ENCODE measurements around the gene FANCG. TPM values are rescaled to one million over a fixed set of nuclear protein-coding genes. Genes with fewer than 3 reads are reported as not detected.

The FANCG gene
- total RNA-seq, 4 donors from 2014 or later = 14.4 to 40.4 (median 22.2) TPM

- peak overlapping the region in 2 of 4 donors; percentile 68 to 91 for H3K4me3 ChIP-seq
Observed at GRCh38 chr9:35110327-35110761, 30.6 kb upstream of the FANCG start.

DNA sequence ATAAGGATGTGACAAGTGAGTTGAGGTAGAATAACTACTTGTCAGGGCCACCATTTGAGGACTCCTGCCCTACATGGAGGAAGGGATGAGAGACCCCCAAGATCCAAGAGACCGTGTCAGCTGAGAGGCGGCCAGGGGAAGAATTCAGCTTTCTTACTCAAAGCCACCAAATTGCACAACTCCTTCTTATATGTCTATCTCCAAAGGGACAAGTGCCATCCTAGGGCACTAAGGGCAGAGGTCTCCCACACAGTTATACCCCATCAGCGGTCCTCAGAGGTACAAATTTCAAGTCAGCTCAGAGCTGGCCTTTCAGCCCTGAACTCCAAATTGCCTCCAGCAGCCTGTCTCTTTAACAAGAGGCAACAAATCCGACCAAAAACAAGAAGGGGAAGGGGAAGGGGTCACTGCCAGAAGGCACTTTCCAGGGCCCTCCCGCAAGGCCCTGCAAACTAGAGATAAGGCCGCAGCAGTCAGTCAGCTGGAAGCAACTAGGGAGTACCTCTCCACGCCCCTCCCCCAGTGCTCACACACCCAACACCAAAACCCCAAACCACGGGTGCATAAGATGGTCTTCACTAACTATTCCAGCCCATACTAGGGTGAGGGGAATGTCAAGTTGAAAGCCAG lies 29.3 kb upstream of the FANCG start:
- peaks cover 0 to 41% (median 0%) of the 10 kb centered on the region in 3 donors for H3K36me3 ChIP-seq
- H3K27me3 ChIP-seq = no peaks in the 10 kb centered on the region
- H3K4me3 ChIP-seq = no peak overlapping the region
- DNase-seq = peak in 1 of 3 donors; percentile 41
- H3K27ac ChIP-seq = no peak overlapping the region
- TF ChIP-seq, protein P1, sequence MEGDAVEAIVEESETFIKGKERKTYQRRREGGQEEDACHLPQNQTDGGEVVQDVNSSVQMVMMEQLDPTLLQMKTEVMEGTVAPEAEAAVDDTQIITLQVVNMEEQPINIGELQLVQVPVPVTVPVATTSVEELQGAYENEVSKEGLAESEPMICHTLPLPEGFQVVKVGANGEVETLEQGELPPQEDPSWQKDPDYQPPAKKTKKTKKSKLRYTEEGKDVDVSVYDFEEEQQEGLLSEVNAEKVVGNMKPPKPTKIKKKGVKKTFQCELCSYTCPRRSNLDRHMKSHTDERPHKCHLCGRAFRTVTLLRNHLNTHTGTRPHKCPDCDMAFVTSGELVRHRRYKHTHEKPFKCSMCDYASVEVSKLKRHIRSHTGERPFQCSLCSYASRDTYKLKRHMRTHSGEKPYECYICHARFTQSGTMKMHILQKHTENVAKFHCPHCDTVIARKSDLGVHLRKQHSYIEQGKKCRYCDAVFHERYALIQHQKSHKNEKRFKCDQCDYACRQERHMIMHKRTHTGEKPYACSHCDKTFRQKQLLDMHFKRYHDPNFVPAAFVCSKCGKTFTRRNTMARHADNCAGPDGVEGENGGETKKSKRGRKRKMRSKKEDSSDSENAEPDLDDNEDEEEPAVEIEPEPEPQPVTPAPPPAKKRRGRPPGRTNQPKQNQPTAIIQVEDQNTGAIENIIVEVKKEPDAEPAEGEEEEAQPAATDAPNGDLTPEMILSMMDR (IDR thresholded peaks at IDR 0.05) = no peak
- no peak for TF ChIP-seq POLR2A (IDR thresholded peaks at IDR 0.05)
- peaks cover 0 to 36% (median 2%) of the 10 kb centered on the region in 4 donors for H3K4me1 ChIP-seq
- H3K9me3 ChIP-seq = no peaks in the 10 kb centered on the region

More at GRCh38 chr9:35110327-35110761, 30.6 kb upstream of the FANCG start:
- no peaks in the 10 kb centered on the region for H3K27me3 ChIP-seq
- H3K9me3 ChIP-seq = no peaks in the 10 kb centered on the region
- DNase-seq = peak in 1 of 3 donors; percentile 45
- no peak for TF ChIP-seq POLR2A (IDR thresholded peaks at IDR 0.05)
- TF ChIP-seq, protein P1 (IDR thresholded peaks at IDR 0.05) = no peak
- H3K36me3 ChIP-seq = peaks cover 0 to 32% (median 0%) of the 10 kb centered on the region in 3 donors
- H3K27ac ChIP-seq = peak overlapping the region in 1 of 4 donors; percentile 91
- H3K4me1 ChIP-seq = peaks cover 0 to 47% (median 13%) of the 10 kb centered on the region in 4 donors

- peaks cover 0 to 30% (median 1%) of the 10 kb centered on the region in 4 donors for H3K4me1 ChIP-seq
- no peak overlapping the region for H3K27ac ChIP-seq
- H3K36me3 ChIP-seq = peaks cover 0 to 41% (median 0%) of the 10 kb centered on the region in 3 donors
- no peaks in the 10 kb centered on the region for H3K9me3 ChIP-seq
- no peak overlapping the region for H3K4me3 ChIP-seq
- TF ChIP-seq POLR2A (IDR thresholded peaks at IDR 0.05) = no peak
- TF ChIP-seq, protein P1 (IDR thresholded peaks at IDR 0.05) = no peak
- peak in 1 of 3 donors; percentile 27 for DNase-seq
- no peaks in the 10 kb centered on the region for H3K27me3 ChIP-seq
Observed at GRCh38 chr9:35108461-35108860, 28.7 kb upstream of the FANCG start.

DNA sequence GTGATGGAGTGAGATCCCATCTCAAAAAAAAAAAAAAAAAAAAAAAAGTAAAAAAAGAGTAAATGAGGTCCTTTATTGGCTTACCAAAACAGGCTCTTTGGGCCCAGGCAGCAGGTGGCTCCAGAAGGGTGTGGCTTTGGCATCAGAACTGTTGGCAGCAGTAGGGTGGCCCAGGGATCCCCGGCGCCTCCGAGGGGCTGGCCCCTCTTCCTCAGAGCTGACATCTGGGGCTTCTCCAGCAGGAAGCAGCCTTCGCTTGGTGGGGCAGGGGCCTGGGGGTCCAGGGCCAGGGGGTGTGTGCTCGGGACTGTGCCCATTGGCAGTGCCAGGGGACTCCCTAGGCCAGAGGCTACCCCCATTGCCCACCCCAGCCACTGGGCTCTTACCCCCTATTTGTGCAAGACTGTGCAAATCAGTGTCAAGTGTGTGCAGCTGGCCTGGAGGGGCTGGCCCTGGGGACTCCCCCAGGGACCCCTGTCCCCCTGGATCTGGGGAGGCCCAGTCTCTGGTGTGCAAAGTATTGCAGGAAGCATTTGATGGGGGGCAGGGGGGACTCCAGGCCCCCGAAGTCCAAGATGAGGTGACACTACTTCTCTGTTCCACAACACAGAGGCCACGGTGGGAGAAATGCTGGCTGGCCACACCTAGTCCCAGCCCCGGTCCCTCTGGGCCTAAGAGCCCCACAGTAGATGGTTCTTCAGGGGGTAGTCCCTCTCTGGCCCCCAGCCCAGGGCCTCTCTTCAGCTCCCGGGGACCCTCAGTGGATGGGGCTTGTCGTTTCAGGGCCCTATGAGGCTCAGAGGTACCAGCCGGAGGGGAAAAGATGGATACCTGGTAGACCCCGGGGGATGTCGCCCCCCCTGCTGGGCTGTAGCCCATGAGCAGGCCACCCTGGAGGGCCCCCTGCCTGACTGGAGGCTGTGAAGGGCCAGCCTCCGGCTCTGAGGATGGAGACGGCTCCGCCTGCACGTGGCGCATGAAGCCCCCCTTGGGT lies 27.9 kb upstream of the FANCG start:
- DNase-seq = peak in 1 of 3 donors; percentile 44
- no peaks in the 10 kb centered on the region for H3K9me3 ChIP-seq
- H3K36me3 ChIP-seq = peaks cover 0 to 41% (median 0%) of the 10 kb centered on the region in 3 donors
- H3K4me3 ChIP-seq = no peak overlapping the region
- H3K27me3 ChIP-seq = no peaks in the 10 kb centered on the region
- no peak for TF ChIP-seq POLR2A (IDR thresholded peaks at IDR 0.05)
- TF ChIP-seq, protein P1 (IDR thresholded peaks at IDR 0.05) = no peak
- H3K4me1 ChIP-seq = peaks cover 0 to 22% (median 2%) of the 10 kb centered on the region in 4 donors
- H3K27ac ChIP-seq = no peak overlapping the region

- peaks cover 0 to 23% (median 2%) of the 10 kb centered on the region in 4 donors for H3K4me1 ChIP-seq
- DNase-seq = peak in 1 of 3 donors; percentile 21
- H3K9me3 ChIP-seq = no peaks in the 10 kb centered on the region
- no peaks in the 10 kb centered on the region for H3K27me3 ChIP-seq
- no peak overlapping the region for H3K27ac ChIP-seq
- TF ChIP-seq POLR2A (IDR thresholded peaks at IDR 0.05) = no peak
- TF ChIP-seq, protein P1 (IDR thresholded peaks at IDR 0.05) = no peak
- peaks cover 0 to 43% (median 0%) of the 10 kb centered on the region in 3 donors for H3K36me3 ChIP-seq
- H3K4me3 ChIP-seq = no peak overlapping the region
Observed at GRCh38 chr9:35106343-35106730, 26.6 kb upstream of the FANCG start.
